ENCODE data around the gene ATP1A2.
"Not testable (repeated sequence)": the region's sequence is repeated elsewhere in the genome, so short reads cannot be mapped to it uniquely, and the experiment has no call there.

Gene ATP1A2

DNA sequence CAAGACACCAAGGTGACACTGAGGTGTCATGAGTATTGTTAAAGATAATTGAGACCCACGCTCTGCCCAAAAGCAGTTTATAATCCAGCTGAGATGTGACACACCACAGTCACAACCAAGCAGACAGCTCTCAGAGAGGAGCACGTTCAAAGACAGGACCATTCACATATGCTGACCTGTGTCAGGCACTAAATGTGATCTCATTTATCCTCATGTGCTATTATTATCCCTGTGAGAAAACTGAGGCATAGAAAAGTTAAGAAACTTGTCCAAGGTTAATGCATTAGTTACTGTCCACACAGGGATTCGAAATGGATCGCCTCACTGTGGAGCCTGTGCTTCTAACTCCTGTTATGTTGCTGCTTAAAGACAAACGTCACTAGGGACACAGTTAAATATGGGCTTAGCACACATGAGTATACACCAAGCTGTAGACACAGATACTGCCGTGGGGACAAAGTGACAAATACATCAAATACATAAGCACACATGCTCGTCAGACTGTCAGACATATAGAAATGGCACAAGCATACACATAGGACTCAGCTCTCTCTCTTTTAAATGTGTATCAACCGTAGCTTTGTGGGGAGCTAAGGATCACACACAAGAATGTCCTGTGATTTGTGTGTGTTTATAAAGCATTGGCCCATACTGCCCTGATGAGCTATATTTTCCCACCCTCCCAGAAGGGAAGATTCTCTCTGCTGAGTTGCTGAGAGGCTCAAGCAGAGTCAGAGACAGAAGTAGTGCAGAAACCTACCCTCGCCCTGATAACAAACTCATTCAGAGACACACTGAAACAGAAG, 13.6 kb upstream of the ATP1A2 start:
- DNase-seq = no peak

DNA sequence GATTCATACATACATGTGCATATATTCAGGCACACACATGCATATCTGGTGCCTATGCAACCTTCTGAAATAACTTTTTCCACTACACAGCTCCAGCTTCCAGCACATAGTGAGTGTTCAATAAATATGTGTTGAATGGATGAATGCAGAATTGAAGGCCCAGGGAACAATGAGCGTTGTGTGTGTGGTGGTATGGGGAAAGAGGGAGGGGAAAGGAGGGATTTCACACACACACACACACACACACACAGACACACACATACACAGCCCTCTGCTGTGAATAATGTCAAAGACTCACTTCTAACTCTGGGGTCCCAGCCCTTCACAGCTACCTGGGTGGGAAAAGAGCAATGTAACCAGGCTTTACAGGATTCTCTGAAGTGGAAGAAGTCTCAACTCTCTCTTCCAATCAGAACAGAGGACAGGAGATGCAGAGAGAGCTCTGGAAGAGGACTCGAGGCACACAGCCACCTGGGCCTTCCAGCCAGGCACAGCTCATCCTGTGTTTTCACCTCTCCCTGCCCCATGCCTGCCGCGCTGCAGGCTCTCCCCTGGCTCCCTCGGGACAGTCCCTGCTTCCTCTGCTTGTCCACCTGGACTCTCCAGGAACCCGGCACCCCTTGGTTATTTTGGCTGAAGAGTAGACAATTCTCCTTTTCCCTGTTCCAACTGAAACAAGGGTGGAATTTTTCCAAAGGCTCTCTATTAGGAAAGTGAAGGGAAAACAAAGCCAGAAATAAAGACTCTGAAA, 11.7 kb upstream of the ATP1A2 start:
- no peak for DNase-seq

DNA sequence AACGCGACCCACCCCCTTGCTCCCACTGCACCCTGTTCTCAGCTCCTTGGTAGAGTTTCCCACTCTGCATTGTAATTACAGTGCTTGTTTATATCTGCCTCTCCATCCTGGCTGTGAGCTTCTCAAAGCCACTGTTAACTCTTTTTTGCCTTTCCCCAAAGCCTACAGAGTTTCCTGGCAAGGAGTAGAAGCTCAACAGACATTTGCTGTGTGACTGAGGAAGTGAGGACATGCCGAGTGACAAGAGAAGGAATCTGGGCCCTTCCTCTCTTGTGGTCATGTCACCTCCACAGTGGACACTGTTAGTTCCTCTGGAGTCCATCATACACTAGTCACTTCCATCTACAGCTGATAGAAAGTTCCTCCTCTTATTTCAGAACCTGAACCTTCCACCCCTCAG, 11.1 kb upstream of the ATP1A2 start:
- no peak for DNase-seq

DNA sequence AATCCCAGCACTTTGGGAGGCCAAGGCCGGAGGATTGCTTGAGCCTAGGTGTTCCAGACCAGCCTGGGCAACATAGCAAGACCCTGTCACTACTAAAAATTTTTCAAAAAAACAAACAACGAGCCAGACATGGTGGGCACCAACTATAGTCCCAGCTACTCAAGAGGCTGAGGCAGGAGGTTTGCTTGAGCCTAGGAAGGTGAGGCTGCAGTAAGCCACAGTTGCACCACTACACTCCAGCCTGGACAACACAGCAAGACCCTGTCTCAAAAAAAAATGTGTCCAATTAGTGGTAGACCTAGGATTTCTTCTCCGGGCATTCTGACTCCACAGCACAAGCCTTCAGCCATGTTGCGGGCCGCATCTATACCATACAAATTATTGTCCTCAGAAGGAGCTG, 10.4 kb upstream of the ATP1A2 start:
- no peak for DNase-seq

DNA sequence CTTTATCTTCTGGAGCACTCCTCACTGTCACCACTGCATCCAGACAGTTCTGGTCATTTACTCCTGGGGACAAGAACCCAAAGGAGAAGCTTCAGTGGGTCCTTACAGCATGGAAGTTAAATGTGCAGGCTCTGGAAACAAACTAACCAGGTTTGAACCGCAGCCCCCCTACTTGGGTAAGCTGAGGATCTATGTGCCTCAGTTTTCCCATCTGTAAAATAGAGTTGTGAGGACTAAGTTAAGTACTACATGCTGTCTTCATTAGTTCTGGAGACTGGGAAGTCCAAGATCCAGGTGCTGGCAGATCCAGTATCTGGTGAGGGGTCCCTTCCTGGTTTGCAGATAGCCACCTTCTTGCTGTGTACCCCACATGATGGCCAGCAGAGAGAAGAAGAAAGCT, 8.0 kb upstream of the ATP1A2 start:
- DNase-seq = no peak

DNA sequence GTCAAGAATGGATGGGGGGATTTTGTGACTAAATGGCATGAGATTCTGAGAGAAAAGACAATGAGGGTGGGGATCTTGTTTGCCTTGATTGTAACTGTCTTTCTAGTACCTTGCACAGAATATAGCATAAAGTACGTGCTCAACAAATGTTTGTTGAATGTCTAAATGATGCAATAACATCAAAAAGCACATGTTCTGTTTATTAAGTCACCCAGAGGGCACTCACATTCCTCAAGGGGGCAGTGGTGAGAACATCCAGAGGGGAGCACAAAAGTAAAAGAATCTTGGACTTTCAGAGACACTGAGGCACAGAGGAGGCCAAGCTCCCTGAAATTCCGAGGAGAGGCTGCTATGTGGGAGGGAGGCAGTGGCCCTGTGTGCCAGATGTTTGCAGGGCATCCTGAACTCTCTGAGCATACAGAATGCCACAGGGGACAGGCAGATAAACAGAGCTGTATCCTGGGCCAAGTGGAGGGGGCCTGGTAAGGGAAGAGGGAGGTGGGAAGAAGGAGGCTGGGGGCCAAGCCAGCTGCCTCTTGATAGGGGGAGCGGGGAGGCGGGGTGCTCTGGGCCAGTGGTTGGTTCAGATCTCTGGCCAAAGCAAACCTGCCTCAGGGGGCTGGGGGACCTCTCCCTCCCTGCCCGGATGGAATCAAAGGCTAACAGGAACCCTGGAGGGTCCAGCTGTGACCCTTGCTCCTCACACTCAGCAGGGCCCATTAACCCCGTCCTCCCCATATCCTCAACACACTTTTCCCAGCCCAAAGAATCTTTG, 6.5 kb upstream of the ATP1A2 start:
- DNase-seq = no peak

DNA sequence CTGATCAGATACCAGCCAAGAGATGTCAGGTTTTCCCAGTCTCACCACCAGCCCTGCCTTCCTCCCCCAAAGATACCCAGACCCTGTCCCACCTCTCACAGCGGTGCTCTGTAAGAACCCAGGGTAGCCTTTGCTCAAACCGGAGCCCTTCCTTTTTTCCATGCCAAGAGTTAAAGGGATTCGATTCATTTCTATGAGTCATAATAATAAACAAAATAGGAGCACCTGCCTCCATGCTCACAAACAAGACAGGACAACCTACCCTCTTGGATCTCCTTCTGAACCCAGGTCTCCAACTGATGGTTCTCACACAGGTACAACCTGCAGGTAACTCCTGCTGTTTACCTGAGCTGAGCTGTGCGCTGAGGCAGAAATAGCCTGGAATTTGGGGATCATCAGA, 5.9 kb upstream of the ATP1A2 start:
- DNase-seq = no peak

DNA sequence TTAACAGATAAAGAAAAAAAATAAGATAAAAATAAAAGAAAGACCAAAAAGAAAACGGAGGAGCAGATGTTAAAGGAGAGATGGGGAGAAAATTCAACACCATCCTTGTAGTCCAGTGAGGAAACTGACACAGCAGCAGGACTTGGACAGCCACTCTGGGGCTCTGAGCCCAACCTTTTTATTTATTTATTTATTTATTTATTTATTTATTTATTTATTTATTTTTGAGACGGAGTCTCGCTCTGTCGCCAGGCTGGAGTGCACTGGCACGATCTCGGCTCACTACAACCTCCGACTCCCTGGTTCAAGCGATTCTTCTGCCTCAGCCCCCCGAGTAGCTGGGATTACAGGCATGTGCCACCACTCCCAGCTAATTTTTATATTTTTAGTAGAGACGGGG, 4.1 kb upstream of the ATP1A2 start:
- not testable (repeated sequence) for DNase-seq

DNA sequence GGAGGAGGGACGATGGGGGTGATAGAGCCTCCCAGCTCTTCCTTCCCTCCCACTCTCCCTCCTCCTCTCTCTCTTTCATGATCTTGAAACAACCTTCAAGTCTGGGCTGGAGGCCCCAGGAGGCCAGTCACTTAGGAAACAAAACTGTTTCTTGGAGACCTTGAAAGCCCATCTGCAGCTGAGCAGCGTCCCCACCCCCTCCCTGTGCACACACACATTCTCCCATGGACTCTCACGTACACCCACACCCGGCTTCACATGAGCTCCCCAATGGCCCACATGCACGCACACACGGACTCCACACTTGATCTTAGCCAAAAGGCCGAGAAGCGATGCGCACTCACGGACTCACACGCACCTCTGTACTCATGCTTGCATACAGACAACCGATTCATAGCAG, 3.2 kb upstream of the ATP1A2 start:
- no peak for DNase-seq

DNA sequence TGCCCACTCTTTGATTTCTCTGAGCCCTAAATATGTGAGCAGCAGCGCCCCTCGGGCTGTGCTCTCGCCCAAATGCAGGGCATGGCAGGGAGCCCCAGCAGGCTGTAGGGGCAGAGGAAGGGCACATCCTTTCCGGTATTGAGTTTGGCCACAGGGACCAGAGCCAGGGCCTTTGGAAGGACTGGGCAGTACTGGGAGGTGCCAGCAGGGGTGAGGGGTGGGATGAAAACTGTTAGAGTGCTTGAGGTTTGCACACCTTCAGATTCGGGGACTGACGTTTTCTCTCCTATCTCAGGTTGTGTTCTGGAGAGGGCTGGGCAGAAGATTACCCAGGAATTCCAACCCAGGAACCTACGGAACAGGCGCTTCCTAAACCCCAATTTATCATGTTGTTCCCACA, 2.2 kb upstream of the ATP1A2 start:
- DNase-seq = no peak

DNA sequence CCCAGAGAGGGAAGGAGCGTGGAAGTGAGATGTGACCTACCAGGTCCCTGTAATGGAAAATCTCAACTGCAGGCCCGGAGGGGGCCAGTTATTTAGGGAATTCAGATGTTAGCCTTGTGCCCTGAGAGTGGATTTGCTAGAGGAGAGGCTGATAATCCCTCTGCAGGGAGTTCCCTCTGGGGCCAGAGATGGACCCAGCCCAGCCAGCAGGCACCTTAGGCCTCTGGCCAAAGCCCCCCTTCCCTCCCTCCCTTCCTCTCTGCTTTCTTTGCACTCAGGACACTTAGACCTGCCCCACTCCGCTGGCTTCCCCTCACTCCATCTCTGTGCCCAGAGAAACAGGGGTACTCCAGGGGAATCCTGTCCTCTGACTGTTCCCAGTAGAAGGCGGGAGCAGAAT, 1.5 kb upstream of the ATP1A2 start:
- DNase-seq = no peak

DNA sequence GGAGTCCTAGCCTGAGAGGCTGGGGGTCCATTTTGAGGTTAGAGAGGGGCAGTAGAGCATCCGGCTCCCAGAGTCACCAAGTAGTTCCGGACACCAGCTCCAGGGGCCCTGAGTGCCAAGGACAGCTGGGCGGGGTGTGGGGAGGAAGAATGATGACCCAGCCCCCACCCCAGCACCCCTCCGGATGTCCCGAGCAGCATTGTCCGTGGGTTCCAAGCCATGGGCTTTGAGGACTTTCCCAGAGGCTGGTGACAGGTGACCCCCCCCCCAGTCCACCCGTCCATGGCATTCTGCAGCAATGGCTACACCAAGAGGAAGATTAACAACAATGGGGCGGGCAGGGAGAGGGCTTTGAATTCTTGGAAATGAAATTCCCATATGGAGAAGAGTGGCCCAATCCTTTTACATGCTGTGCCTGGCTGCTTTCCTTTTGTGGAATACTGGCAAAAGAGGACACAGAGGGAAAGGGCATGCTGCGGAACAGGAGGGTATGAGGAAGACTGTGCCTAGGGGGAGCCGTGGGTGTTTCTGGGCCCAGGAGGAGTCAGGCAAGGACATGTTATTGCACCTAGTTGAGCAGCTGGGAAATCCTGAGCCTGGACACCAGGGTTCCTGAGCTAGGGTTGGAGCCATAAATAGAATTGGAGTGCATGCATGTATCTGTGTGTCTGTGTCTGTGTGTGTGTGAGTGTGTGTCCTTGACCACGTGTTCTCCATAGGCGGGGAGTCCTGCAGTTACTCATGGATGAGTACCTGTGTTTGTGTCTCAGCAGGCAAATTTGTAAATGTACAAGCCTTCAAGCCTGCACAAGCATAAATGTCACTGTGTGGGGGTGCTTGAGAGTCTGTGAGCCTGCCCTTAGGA, 956 bp downstream of the ATP1A2 start:
- DNase-seq = no peak

DNA sequence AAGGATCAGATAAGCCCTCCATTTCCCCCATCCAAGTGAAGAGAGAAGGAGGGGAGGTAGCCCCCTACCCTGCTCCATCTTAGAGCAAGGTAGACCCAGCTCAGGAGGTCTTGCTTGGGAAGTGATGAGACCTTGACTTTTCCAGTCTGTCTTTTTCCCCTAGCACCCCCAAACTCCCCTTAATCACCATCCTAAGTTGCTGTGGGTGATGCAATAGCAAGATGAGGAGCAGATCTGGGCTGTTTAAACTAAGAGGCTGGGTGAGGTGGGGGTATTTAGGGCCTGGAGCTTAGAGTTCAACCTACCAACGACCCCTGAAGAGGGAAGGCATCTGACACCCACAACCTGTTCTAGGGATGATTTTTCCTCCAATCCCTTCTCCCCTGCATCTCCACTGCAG, 1.7 kb downstream of the ATP1A2 start:
- DNase-seq = no peak

DNA sequence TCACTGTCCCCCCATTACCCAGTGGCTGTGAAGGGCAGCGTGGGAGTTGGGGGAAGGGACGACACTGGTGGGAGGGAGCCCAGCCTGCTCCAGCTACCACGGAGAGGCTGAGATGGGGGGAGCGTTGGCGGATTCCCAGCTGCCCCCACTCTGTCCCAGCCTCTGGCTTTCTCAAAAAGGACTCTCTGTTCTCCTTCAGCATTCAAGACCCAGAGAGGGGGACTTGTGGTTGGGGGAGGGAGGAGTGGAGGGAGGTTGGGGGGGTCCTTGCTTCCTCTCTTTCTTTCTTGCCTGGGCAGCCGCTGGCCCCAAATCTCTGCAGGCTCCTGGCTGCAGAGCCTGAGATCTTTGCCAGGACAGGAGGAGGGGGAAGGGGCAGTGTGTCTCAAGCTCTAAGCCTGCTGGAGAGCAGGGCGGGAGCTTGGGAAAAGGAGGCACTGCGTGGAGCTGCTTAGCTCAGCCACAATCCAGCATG, 2.2 kb downstream of the ATP1A2 start:
- no peak for DNase-seq

DNA sequence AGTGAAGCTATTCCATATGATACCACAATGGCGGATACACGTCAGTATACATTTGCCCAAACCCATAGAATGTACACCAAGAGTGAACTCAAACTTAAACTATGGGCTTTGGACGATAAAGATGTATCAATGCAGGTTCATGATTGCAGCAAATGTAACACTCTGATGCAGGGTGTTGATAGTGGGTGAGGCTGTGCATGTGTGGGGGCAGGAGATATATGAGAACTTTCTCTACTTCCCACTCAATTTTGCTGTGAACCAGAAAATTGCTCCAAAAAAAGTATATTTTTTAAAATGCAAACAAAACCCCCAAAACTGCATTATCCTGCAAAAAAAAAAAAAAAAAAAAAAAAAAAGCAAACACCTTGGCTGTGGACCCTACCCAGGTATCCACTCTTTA, 3.4 kb downstream of the ATP1A2 start:
- no peak for DNase-seq

DNA sequence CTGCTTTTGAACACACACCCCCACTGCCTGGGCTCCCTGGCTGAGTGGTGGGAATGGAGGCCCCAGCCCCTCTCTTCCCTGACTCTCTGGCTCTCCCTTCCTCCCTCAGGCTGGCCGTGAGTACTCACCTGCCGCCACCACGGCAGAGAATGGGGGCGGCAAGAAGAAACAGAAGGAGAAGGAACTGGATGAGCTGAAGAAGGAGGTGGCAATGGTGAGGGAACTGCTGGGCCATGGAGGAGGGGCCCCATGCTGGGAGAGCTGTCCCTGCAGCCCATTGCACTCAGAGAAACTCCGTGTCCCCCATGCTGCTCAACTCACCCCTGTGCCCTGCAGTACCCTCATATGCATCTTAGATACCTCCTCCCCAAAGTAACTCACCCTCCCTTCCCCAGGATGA, 5.2 kb downstream of the ATP1A2 start:
- no peak for DNase-seq

DNA sequence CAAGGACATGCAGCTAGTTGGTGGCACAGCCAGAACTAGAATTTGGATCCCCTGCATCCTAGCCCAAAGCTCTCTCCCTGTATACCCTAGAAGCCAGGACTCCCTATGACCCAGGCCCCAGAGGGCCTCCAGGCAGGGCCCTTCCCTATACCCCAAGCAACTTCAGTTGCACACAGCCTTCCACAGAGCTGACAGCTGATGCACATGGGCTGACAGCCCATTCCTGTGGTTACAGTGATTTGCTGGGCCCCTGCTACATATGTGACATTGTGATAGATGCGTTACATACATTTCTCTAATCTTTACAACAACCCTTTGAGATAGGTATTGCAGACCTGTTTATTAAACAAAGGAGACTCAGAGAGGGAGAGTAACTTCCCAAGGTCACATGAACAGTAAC, 5.8 kb downstream of the ATP1A2 start:
- no peak for DNase-seq

DNA sequence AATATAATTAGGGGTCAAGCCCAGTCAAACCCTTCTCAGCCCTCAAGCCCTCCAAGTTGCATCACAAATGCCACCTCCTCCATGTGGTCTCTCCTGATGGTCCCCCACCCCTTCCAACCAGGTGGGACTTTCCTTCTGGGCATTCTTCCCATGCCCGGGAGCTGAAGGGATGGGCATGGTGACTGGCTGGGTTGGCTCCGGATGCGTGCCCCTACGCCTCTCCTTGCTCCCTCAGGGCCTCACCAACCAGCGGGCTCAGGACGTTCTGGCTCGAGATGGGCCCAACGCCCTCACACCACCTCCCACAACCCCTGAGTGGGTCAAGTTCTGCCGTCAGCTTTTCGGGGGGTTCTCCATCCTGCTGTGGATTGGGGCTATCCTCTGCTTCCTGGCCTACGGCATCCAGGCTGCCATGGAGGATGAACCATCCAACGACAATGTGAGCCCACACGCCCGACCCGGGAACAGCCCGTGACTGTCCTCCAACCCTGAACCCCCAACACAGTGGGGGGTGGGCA, 7.5 kb downstream of the ATP1A2 start:
- no peak for DNase-seq

DNA sequence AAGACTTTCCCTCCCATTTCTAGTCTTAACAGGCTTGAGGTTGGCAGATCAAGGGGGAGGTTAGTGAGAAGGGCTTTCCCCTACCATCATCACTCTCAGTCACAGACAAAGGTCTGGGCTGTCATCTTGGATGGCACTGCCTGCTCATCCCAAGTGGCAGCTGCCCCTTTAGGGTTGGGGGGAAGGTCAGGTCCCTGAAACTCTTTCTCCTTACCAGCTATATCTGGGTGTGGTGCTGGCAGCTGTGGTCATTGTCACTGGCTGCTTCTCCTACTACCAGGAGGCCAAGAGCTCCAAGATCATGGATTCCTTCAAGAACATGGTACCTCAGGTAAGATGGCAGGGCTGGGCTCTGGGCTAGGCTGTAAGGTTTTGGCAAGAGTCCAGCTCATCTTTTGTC, 8.2 kb downstream of the ATP1A2 start:
- DNase-seq = no peak

DNA sequence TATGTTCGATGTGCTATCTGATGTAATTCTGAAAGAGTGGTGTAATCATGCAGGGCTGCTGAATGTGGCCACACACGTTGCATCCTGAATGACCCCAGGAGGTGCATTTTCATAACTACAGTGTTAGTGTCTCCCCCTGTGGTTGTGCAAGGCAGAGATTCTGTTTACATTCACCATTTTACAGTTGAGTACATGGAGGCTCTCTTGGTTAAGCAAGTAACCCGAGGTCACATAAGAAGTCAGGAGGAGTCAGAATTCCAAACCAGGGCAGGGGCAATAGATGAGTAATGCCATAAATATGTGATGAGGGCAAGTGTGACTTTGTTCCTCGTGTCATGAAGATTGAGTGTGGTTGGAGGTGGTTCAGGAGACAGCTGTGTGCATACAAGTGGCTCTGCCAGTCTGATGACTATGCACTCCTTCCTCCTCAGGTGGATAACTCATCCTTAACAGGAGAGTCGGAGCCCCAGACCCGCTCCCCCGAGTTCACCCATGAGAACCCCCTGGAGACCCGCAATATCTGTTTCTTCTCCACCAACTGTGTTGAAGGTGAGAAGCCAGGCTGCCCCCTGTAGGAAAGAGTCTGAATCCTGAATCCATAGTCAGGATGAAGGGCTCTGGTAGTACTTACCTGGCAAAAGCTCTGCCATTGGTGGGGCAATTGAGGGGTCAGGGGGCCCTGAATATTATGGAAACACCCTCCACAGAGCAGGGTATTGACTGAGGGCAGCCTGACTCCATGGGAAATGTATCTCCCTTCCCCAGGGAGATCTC, 9.3 kb downstream of the ATP1A2 start:
- DNase-seq = no peak

DNA sequence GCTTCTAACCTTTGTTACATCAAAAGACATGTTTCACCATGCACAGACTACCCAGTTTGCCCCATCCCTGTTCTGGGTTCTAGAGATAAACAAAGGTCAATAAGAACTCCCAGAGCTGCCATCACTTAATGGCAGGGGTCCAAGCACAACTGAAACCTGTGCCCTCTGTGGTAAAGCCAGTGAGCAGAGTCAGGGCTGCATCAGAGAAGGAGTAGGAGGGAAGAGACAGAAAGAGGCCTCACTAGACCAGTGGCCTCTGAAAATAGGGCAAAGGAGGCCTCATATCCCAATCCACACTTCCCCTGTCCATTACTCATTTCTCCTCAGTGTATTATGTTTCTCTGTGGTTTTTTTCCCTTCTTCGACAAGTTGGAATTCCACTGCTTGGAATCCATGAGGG, 10.2 kb downstream of the ATP1A2 start:
- no peak for DNase-seq

DNA sequence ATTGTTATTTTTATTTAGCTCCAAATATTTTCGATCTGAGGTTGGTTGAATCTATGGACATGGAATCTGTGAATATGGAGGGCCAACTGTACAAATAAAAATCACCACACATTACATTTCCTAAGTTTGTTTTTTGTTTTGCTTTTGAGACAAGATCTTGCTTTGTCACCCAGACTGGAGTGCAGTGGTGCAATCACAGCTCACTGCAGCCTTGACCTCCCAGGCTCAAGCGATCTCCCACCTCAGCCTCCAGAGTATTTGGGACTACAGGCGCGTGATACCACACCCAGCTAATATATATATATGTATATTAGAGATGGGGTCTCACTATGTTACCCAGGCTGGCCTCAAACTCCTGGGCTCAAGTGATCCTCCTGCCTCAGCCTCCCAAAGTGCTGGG, 10.8 kb downstream of the ATP1A2 start:
- DNase-seq = not testable (repeated sequence)

All from NCI-H2107 (cell line).